ENCODE data around the gene SHCBP1L.

DNA sequence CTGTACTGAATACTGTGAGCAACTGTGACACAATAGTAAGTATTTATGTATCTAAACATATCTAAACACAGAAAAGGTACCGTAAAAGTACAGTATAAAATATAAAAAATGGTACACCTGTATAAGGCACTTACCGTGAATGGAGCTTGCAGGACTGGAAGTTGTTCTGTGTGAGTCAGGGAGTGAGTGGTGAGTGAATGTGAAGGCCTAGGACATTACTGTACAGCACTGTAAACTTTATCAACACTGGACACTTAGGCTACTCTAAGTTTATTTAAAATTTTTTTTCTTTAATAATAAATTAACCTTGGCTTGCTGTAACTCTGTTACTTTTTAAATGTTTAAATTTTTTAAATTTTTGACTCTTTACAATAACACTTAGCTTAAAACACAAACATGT lies 24.5 kb upstream of the SHCBP1L start:
- TF ChIP-seq, protein P1, sequence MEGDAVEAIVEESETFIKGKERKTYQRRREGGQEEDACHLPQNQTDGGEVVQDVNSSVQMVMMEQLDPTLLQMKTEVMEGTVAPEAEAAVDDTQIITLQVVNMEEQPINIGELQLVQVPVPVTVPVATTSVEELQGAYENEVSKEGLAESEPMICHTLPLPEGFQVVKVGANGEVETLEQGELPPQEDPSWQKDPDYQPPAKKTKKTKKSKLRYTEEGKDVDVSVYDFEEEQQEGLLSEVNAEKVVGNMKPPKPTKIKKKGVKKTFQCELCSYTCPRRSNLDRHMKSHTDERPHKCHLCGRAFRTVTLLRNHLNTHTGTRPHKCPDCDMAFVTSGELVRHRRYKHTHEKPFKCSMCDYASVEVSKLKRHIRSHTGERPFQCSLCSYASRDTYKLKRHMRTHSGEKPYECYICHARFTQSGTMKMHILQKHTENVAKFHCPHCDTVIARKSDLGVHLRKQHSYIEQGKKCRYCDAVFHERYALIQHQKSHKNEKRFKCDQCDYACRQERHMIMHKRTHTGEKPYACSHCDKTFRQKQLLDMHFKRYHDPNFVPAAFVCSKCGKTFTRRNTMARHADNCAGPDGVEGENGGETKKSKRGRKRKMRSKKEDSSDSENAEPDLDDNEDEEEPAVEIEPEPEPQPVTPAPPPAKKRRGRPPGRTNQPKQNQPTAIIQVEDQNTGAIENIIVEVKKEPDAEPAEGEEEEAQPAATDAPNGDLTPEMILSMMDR (IDR thresholded peaks at IDR 0.05; ENCODE audit: low read length) = no peak
- TF ChIP-seq EZH2 (optimal IDR thresholded peaks at IDR 0.05; ENCODE audit: low read depth, low read length) = no peak

All from MM.1S (cell line).